Rectal smooth muscle tissue (tissue), 1 donor: ENCODE results near the gene TMEM164.

ENCODE experiments used
- H3K27ac ChIP-seq: one replicate; pipeline ENCODE4 v1.7.0; 2013; ENCODE audit warnings: low read depth, low read length, inconsistent platforms
- H3K27me3 ChIP-seq: one replicate; pipeline ENCODE4 v1.7.0; 2013; ENCODE audit warnings: low read length; ENCODE audit not compliant: control insufficient read depth, insufficient read depth
- H3K36me3 ChIP-seq: one replicate; pipeline ENCODE4 v1.7.0; 2013; ENCODE audit warnings: low read length; ENCODE audit not compliant: control insufficient read depth, insufficient read depth
- H3K4me1 ChIP-seq: one replicate; pipeline ENCODE4 v1.7.0; 2013; ENCODE audit warnings: low read length; ENCODE audit not compliant: control insufficient read depth, insufficient read depth
- H3K4me3 ChIP-seq: one replicate; pipeline ENCODE4 v1.7.0; 2013; ENCODE audit warnings: low read length
- H3K9ac ChIP-seq: one replicate; pipeline ENCODE4 v1.7.0; 2013; ENCODE audit warnings: low read length

Gene TMEM164

GRCh38 chrX:110157444-110157843 is 154.5 kb downstream of the TMEM164 start:
- Histone ChIP-seq H3K4me1 (no peaks in the 10 kb centered on the region), H3K4me3 (no peak overlapping the region), H3K27ac (no peak overlapping the region), H3K27me3 (no peaks in the 10 kb centered on the region), H3K9ac (no peak overlapping the region), H3K36me3 (no peaks in the 10 kb centered on the region)

GRCh38 chrX:110159235-110159634 is 156.3 kb downstream of the TMEM164 start:
- no peaks in the 10 kb centered on the region for H3K36me3 ChIP-seq
- no peak overlapping the region for H3K9ac ChIP-seq
- no peak overlapping the region for H3K27ac ChIP-seq
- no peaks in the 10 kb centered on the region for H3K27me3 ChIP-seq
- H3K4me1 ChIP-seq, result no peaks in the 10 kb centered on the region
- H3K4me3 ChIP-seq, result no peak overlapping the region

GRCh38 chrX:110159865-110160264 is 157.0 kb downstream of the TMEM164 start:
- H3K4me1 ChIP-seq, result no peaks in the 10 kb centered on the region
- H3K27ac ChIP-seq, result no peak overlapping the region
- H3K36me3 ChIP-seq, result no peaks in the 10 kb centered on the region
- H3K9ac ChIP-seq, result no peak overlapping the region
- no peak overlapping the region for H3K4me3 ChIP-seq
- H3K27me3 ChIP-seq, result no peaks in the 10 kb centered on the region

GRCh38 chrX:110161361-110161686 is 158.4 kb downstream of the TMEM164 start:
- H3K9ac ChIP-seq, result no peak overlapping the region
- H3K4me1 ChIP-seq, result no peaks in the 10 kb centered on the region
- H3K4me3 ChIP-seq, result no peak overlapping the region
- no peak overlapping the region for H3K27ac ChIP-seq
- no peaks in the 10 kb centered on the region for H3K27me3 ChIP-seq
- no peaks in the 10 kb centered on the region for H3K36me3 ChIP-seq

- Histone ChIP-seq H3K4me3 (no peak overlapping the region), H3K9ac (no peak overlapping the region), H3K27me3 (no peaks in the 10 kb centered on the region), H3K4me1 (no peaks in the 10 kb centered on the region), H3K36me3 (no peaks in the 10 kb centered on the region), H3K27ac (no peak overlapping the region)
Measured at GRCh38 chrX:110162131-110162530, 159.2 kb downstream of the TMEM164 start.

- Histone ChIP-seq H3K27me3 (peaks cover 4% of the 10 kb centered on the region), H3K4me3 (no peak overlapping the region), H3K27ac (no peak overlapping the region), H3K9ac (no peak overlapping the region), H3K36me3 (no peaks in the 10 kb centered on the region), H3K4me1 (no peaks in the 10 kb centered on the region)
Measured at GRCh38 chrX:110162867-110163266, 160.0 kb downstream of the TMEM164 start.

- H3K9ac ChIP-seq, result no peak overlapping the region
- peaks cover 5% of the 10 kb centered on the region for H3K27me3 ChIP-seq
- H3K4me1 ChIP-seq, result no peaks in the 10 kb centered on the region
- no peak overlapping the region for H3K27ac ChIP-seq
- H3K4me3 ChIP-seq, result no peak overlapping the region
- H3K36me3 ChIP-seq, result no peaks in the 10 kb centered on the region
Measured at GRCh38 chrX:110163488-110163887, 160.6 kb downstream of the TMEM164 start.

- H3K36me3 ChIP-seq, result no peaks in the 10 kb centered on the region
- H3K27me3 ChIP-seq, result peaks cover 5% of the 10 kb centered on the region
- no peak overlapping the region for H3K9ac ChIP-seq
- H3K27ac ChIP-seq, result no peak overlapping the region
- no peaks in the 10 kb centered on the region for H3K4me1 ChIP-seq
- no peak overlapping the region for H3K4me3 ChIP-seq
Measured at GRCh38 chrX:110167952-110168451, 165.1 kb downstream of the TMEM164 start.

- H3K27me3 ChIP-seq, result peaks cover 5% of the 10 kb centered on the region
- no peak overlapping the region for H3K4me3 ChIP-seq
- no peak overlapping the region for H3K9ac ChIP-seq
- no peak overlapping the region for H3K27ac ChIP-seq
- H3K36me3 ChIP-seq, result no peaks in the 10 kb centered on the region
- no peaks in the 10 kb centered on the region for H3K4me1 ChIP-seq
Measured at GRCh38 chrX:110168585-110168984, 165.7 kb downstream of the TMEM164 start.

GRCh38 chrX:110170029-110170428 is 167.1 kb downstream of the TMEM164 start:
- H3K9ac ChIP-seq, result no peak overlapping the region
- H3K4me1 ChIP-seq, result no peaks in the 10 kb centered on the region
- no peaks in the 10 kb centered on the region for H3K36me3 ChIP-seq
- H3K27me3 ChIP-seq, result peaks cover 5% of the 10 kb centered on the region
- no peak overlapping the region for H3K27ac ChIP-seq
- no peak overlapping the region for H3K4me3 ChIP-seq

- Histone ChIP-seq H3K27ac (no peak overlapping the region), H3K4me1 (no peaks in the 10 kb centered on the region), H3K4me3 (no peak overlapping the region), H3K36me3 (no peaks in the 10 kb centered on the region), H3K27me3 (peaks cover 5% of the 10 kb centered on the region), H3K9ac (no peak overlapping the region)
Measured at GRCh38 chrX:110171442-110171841, 168.5 kb downstream of the TMEM164 start.

GRCh38 chrX:110172215-110172614 is 169.3 kb downstream of the TMEM164 start:
- Histone ChIP-seq H3K36me3 (no peaks in the 10 kb centered on the region), H3K9ac (no peak overlapping the region), H3K27me3 (peaks cover 5% of the 10 kb centered on the region), H3K4me3 (no peak overlapping the region), H3K27ac (no peak overlapping the region), H3K4me1 (no peaks in the 10 kb centered on the region)

GRCh38 chrX:110173192-110174175 is 170.6 kb downstream of the TMEM164 start:
- H3K27me3 ChIP-seq, result no peaks in the 10 kb centered on the region
- no peak overlapping the region for H3K27ac ChIP-seq
- H3K4me3 ChIP-seq, result no peak overlapping the region

More at GRCh38 chrX:110173192-110174175, 170.6 kb downstream of the TMEM164 start:
- no peak overlapping the region for H3K9ac ChIP-seq
- H3K36me3 ChIP-seq, result no peaks in the 10 kb centered on the region
- no peaks in the 10 kb centered on the region for H3K4me1 ChIP-seq
